B cell (primary cell): ENCODE results near the gene TUBGCP2. TPM values are rescaled to one million over a fixed set of nuclear protein-coding genes. Genes with fewer than 3 reads are reported as not detected.

Experiments
- ATAC-seq: fragments of 200-7000 bp; cut with Tn5 transposase; one replicate; pipeline ENCODE4 v1.10.0; 2021; ENCODE audit warnings: low read depth, mild to moderate bottlenecking, moderate number of reproducible peaks, moderate library complexity
- CTCF ChIA-PET: fragments of 350-600 bp; sonication (Branson Sonifier 250); formaldehyde crosslinking; loops from one replicate; lab custom pipeline; 2021; ENCODE audit warnings: antibody characterized with exemption, inconsistent platforms; lab: Charles Lee
- POLR2A ChIA-PET: fragments of 350-600 bp; sonication (Branson Sonifier 250); formaldehyde crosslinking; loops from one replicate; lab custom pipeline; 2021; ENCODE audit warnings: antibody characterized with exemption; lab: Charles Lee
- DNase-seq: peaks from one replicate; pipeline ENCODE4 v3.0.0; 2013
- H2AFZ ChIP-seq: 2 replicates; pipeline ENCODE4 v1.6.1; 2012; ENCODE audit warnings: mild to moderate bottlenecking, low read depth, low read length; ENCODE audit not compliant: insufficient read depth, poor library complexity, severe bottlenecking
- H3K27ac ChIP-seq, 2 donors: 1 replicate in 1 of 2; 2 replicates in 1 of 2; pipeline ENCODE4 v1.5.1; 2012 to 2013; ENCODE audit warnings: low read length in 2 of 2, mild to moderate bottlenecking in 2 of 2, moderate library complexity in 1 of 2
- H3K27me3 ChIP-seq, 4 experiments: fragments of 200-600 bp in 1 of 4; sonication (generic) in 1 of 4; replicated peaks in 1 of 4; 1 replicate in 2 of 4; 2 replicates in 2 of 4; pipeline versions ENCODE4 v1.6.1 to v1.7.0; 2013 to 2016; ENCODE audit warnings: low read length in 3 of 4, mild to moderate bottlenecking in 2 of 4, mixed read lengths in 1 of 4, moderate library complexity in 1 of 4; ENCODE audit not compliant: insufficient read depth in 4 of 4, control insufficient read depth in 3 of 4; ENCODE audit errors: control extremely low read depth in 1 of 4
- H3K36me3 ChIP-seq, 2 experiments: replicated peaks in 1 of 2; 1 replicate in 1 of 2; 2 replicates in 1 of 2; pipeline versions ENCODE4 v1.6.1 to v1.7.1; 2013; ENCODE audit warnings: low read length in 1 of 2; ENCODE audit not compliant: insufficient read depth in 2 of 2, control insufficient read depth in 1 of 2; ENCODE audit errors: control extremely low read depth in 1 of 2, extremely low read depth in 1 of 2
- H3K4me1 ChIP-seq, 2 donors: fragments of 200-600 bp in 1 of 2; sonication (generic) in 1 of 2; 1 replicate in 1 of 2; 2 replicates in 1 of 2; pipeline versions ENCODE4 v1.5.1 to v1.6.1; 2013 to 2017; ENCODE audit warnings: low read length in 2 of 2; ENCODE audit not compliant: control insufficient read depth in 2 of 2, insufficient read depth in 2 of 2
- H3K4me2 ChIP-seq: replicated peaks from 2 replicates; pipeline ENCODE3; 2012; ENCODE audit warnings: mild to moderate bottlenecking, low read depth, low read length; ENCODE audit not compliant: poor library complexity, severe bottlenecking
- H3K4me3 ChIP-seq, 5 experiments: fragments of 200-600 bp in 1 of 5; sonication (generic) in 1 of 5; 1 replicate in 3 of 5; 2 replicates in 2 of 5; pipeline versions ENCODE4 v1.5.1 to v1.7.0; 2011 to 2016; ENCODE audit warnings: low read length in 4 of 5, mild to moderate bottlenecking in 4 of 5, low read depth in 2 of 5, control low read depth in 1 of 5, moderate library complexity in 1 of 5; ENCODE audit not compliant: insufficient read depth in 1 of 5; ENCODE audit errors: control extremely low read depth in 1 of 5, extremely low read depth in 1 of 5
- H3K79me2 ChIP-seq: fragments of 200-600 bp; sonication (generic); one replicate; pipeline ENCODE4 v1.6.0; 2016; ENCODE audit warnings: low read length; ENCODE audit not compliant: control insufficient read depth, insufficient read depth
- H3K9ac ChIP-seq: fragments of 200-600 bp; sonication (generic); 2 replicates; pipeline ENCODE4 v1.6.1; 2017; ENCODE audit warnings: mild to moderate bottlenecking, low read length, moderate library complexity
- H3K9me3 ChIP-seq, 3 donors: one replicate each; pipeline versions ENCODE4 v1.6.1 to v1.7.1; 2013; ENCODE audit warnings: low read length in 2 of 3; ENCODE audit not compliant: control insufficient read depth in 2 of 3, insufficient read depth in 1 of 3; ENCODE audit errors: control extremely low read depth in 1 of 3
- H4K20me1 ChIP-seq: 2 replicates; pipeline ENCODE4 v1.6.0; 2012; ENCODE audit warnings: mild to moderate bottlenecking, low read length; ENCODE audit not compliant: insufficient read depth, control insufficient read depth, poor library complexity, severe bottlenecking
- H3K27ac Mint-ChIP-seq: one replicate; pipeline ENCODE4 v1.8.0; 2021; ENCODE audit warnings: mixed read lengths
- H3K27me3 Mint-ChIP-seq: one replicate; pipeline ENCODE4 v1.8.0; 2021; ENCODE audit warnings: mixed read lengths
- H3K4me1 Mint-ChIP-seq: one replicate; pipeline ENCODE4 v1.8.0; 2021; ENCODE audit warnings: mixed read lengths
- H3K4me3 Mint-ChIP-seq: one replicate; pipeline ENCODE4 v1.8.0; 2021; ENCODE audit warnings: mixed read lengths
- H3K9me3 Mint-ChIP-seq: one replicate; pipeline ENCODE4 v1.8.0; 2022; ENCODE audit warnings: mixed read lengths; ENCODE audit not compliant: insufficient read depth
- EZH2 ChIP-seq: IDR thresholded peaks from 2 replicates; pipeline ENCODE4 v1.6.1; 2012; ENCODE audit warnings: borderline replicate concordance, low read depth, mild to moderate bottlenecking, moderate library complexity, low read length; ENCODE audit not compliant: insufficient read depth, poor library complexity, severe bottlenecking
- WGBS: methylation state at CpG from one replicate; pipeline ENCODE4 v1.1.5; 2013; ENCODE audit warnings: missing lambda C conversion rate; ENCODE audit not compliant: insufficient coverage; 5-methylcytosine and 5-hydroxymethylcytosine counted together
- intact Hi-C: fragments of 100-400 bp; cut with micrococcal nuclease; formaldehyde crosslinking; loops from one replicate; pipeline ENCODE4 v1.10.0; 2022
- polyA plus RNA-seq: library from polyadenylated mRNA; depleted of rRNA; stranded (reverse); fragments of >200 nt; gene quantifications from 2 replicates; pipeline ENCODE4 v1.2.3, GENCODE V29; 2012
- total RNA-seq, 2 donors: library from RNA; stranded (reverse); fragments of 120-200 nt in 1 of 2; gene quantifications; 1 replicate in 1 of 2; 2 replicates in 1 of 2; pipeline versions ENCODE4 v1.2.3 to v1.2.4, GENCODE V29; 2013 to 2022
- TF ChIP-seq, protein P1 (sequence below): fragments of 200-600 bp; IDR thresholded peaks from one replicate; pipeline ENCODE4 v1.8.0; 2022; ENCODE audit warnings: antibody characterized with exemption, mild to moderate bottlenecking

Gene TUBGCP2
- total and polyA plus RNA-seq, 2 donors (not counting 1 experiment from before 2014, with no cell fraction given), result 50.3 to 90.3 TPM

GRCh38 chr10:133298466-133298865 lies 10.2 kb downstream of the TUBGCP2 start:
- Mint-ChIP-seq H3K4me1 (no peaks in the 10 kb centered on the region), H3K4me3 (no peak overlapping the region), H3K27ac (no peak overlapping the region), H3K9me3 (no peaks in the 10 kb centered on the region), H3K27me3 (no peaks in the 10 kb centered on the region)
- H3K79me2 ChIP-seq, result peaks cover 16% of the 10 kb centered on the region
- CTCF ChIA-PET, result interaction anchor here (1.5 kb wide), 1 partner anchor 31 kb away, joined by 5 read pairs; no protein-coding TSS in a partner anchor
- ATAC-seq, result no peak
- H3K9me3 ChIP-seq, result no peaks in the 10 kb centered on the region
- no peak overlapping the region for H2AFZ ChIP-seq
- H4K20me1 ChIP-seq, result peaks cover 26% of the 10 kb centered on the region
- H3K4me1 ChIP-seq, result no peaks in the 10 kb centered on the region
- intact Hi-C loops, result no loop called here
- POLR2A ChIA-PET, result no interaction called here
- H3K9ac ChIP-seq, result no peak overlapping the region
- 98% methylated on average over 14 of the region's 14 CpGs for WGBS
- H3K4me2 ChIP-seq, result no peak overlapping the region
- H3K27ac ChIP-seq, result no peak overlapping the region
- peaks cover 0 to 80% of the 10 kb centered on the region in 2 experiments for H3K36me3 ChIP-seq
- no peak overlapping the region for H3K4me3 ChIP-seq
- H3K27me3 ChIP-seq, result no peaks in the 10 kb centered on the region
- DNase-seq, result no peak
- no peak for TF ChIP-seq EZH2
- TF ChIP-seq, protein P1, sequence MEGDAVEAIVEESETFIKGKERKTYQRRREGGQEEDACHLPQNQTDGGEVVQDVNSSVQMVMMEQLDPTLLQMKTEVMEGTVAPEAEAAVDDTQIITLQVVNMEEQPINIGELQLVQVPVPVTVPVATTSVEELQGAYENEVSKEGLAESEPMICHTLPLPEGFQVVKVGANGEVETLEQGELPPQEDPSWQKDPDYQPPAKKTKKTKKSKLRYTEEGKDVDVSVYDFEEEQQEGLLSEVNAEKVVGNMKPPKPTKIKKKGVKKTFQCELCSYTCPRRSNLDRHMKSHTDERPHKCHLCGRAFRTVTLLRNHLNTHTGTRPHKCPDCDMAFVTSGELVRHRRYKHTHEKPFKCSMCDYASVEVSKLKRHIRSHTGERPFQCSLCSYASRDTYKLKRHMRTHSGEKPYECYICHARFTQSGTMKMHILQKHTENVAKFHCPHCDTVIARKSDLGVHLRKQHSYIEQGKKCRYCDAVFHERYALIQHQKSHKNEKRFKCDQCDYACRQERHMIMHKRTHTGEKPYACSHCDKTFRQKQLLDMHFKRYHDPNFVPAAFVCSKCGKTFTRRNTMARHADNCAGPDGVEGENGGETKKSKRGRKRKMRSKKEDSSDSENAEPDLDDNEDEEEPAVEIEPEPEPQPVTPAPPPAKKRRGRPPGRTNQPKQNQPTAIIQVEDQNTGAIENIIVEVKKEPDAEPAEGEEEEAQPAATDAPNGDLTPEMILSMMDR, result no peak

DNA sequence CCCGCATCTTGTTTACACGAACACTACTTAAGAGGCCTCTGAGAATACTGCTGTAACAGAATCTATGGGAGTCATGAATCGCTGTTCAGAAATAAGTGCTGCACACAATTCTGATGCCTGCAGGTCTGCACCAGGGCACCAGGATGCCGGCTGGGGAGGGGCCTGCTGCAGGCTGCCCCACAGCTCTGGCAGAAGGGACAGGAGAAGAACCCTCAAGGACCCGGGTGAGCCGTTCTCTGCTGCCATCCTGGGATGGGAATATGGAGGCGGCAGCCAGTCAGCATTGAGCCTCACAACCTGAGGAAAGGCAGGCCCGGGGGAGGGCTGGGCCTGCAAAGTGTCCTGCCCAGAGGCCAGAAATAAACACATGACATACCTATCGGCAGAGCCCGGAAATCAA lies 11.2 kb downstream of the TUBGCP2 start:
- H3K27me3 ChIP-seq, result no peaks in the 10 kb centered on the region

More for the DNA sequence above, 11.2 kb downstream of the TUBGCP2 start:
- H3K9me3 ChIP-seq, result no peaks in the 10 kb centered on the region
- ChIA-PET CTCF (no interaction called here), POLR2A (no interaction called here)
- intact Hi-C loops, result no loop called here
- H3K27ac Mint-ChIP-seq, result no peak overlapping the region
- H3K9me3 Mint-ChIP-seq, result no peaks in the 10 kb centered on the region
- no peak overlapping the region for H3K27ac ChIP-seq
- no peak overlapping the region for H3K4me2 ChIP-seq
- no peak overlapping the region for H2AFZ ChIP-seq
- H3K27me3 Mint-ChIP-seq, result no peaks in the 10 kb centered on the region
- H4K20me1 ChIP-seq, result peaks cover 21% of the 10 kb centered on the region
- H3K36me3 ChIP-seq, result peaks cover 0 to 84% of the 10 kb centered on the region in 2 experiments
- no peak overlapping the region for H3K4me3 Mint-ChIP-seq
- ATAC-seq, result no peak
- no peaks in the 10 kb centered on the region for H3K4me1 ChIP-seq
- WGBS, result 97% methylated on average over 10 of the region's 10 CpGs
- no peak for DNase-seq
- H3K9ac ChIP-seq, result no peak overlapping the region
- no peaks in the 10 kb centered on the region for H3K4me1 Mint-ChIP-seq
- H3K79me2 ChIP-seq, result peaks cover 6% of the 10 kb centered on the region
- TF ChIP-seq, protein P1, result no peak
- no peak for TF ChIP-seq EZH2
- no peak overlapping the region for H3K4me3 ChIP-seq
